ENCODE data around the gene S100B.

DNA sequence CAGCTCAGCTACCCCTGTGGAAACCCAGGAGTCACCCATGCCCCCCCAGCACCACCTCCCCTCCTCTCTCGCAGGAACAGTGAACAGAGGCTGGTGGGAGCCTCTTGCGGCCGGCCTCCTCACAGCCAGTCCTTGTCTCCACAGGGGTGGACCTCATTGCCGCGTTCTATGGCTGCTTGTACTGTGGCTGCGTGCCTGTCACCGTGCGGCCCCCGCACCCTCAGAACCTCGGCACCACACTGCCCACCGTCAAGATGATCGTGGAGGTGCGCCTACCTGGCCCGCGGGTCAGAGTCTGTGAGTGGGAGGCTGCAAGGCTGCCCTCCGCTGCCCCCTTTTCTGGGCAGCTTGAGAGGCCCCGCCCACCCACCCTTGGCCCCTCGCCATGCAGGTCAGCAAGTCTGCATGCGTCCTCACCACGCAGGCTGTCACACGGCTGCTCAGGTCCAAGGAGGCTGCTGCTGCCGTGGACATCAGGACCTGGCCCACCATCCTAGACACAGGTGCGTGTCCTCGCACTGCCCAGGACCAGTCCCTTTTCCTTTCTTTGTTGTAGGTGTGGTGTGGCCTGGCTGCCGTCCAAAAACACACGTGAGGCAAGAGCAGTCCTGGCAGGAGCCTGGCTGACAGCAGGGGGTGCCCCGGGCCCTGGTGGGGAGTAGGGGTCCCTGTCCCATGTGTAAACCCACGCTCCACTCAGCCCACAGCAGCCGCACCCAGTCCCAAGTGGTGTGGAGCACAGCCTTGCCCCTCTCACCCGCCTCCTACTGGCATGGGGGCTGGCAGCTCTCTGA is 50.3 kb downstream of the S100B start:
- TF ChIP-seq, protein P1, sequence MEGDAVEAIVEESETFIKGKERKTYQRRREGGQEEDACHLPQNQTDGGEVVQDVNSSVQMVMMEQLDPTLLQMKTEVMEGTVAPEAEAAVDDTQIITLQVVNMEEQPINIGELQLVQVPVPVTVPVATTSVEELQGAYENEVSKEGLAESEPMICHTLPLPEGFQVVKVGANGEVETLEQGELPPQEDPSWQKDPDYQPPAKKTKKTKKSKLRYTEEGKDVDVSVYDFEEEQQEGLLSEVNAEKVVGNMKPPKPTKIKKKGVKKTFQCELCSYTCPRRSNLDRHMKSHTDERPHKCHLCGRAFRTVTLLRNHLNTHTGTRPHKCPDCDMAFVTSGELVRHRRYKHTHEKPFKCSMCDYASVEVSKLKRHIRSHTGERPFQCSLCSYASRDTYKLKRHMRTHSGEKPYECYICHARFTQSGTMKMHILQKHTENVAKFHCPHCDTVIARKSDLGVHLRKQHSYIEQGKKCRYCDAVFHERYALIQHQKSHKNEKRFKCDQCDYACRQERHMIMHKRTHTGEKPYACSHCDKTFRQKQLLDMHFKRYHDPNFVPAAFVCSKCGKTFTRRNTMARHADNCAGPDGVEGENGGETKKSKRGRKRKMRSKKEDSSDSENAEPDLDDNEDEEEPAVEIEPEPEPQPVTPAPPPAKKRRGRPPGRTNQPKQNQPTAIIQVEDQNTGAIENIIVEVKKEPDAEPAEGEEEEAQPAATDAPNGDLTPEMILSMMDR (IDR thresholded peaks at IDR 0.05), result no peak
- TF ChIP-seq POLR2A (IDR thresholded peaks at IDR 0.05) (no peak), EP300 (IDR thresholded peaks at IDR 0.05) (no peak)

Measured in tibial nerve (tissue), 4 donors.